OCI-LY3 (cell line): ENCODE results near the gene MICALL1.

Experiments
- H2AFZ ChIP-seq: fragments of 200-600, 300-600 bp; shearing (Covaris generic); 2 replicates; pipeline ENCODE4 v1.6.0; 2014; ENCODE audit warnings: antibody characterized with exemption, low read depth, low read length
- H3K27ac ChIP-seq: fragments of 200-600, 300-600 bp; sonication (generic); 2 replicates; pipeline ENCODE4 v1.5.1; 2014; ENCODE audit warnings: mild to moderate bottlenecking, low read length, moderate library complexity, mixed read lengths
- H3K27me3 ChIP-seq: fragments of 200-600, 300-600 bp; sonication (generic); 2 replicates; pipeline ENCODE4 v1.6.1; 2014; ENCODE audit warnings: low read depth, low read length, mixed read lengths
- H3K36me3 ChIP-seq: fragments of 200-600, 300-600 bp; sonication (generic); replicated peaks from 2 replicates; pipeline ENCODE3; 2014; ENCODE audit warnings: low read depth, low read length, mixed read lengths
- H3K4me1 ChIP-seq: fragments of 300-600, 200-600 bp; sonication (generic); 2 replicates; pipeline ENCODE4 v1.6.1; 2014; ENCODE audit warnings: low read length, mixed read lengths
- H3K4me2 ChIP-seq: fragments of 200-600, 300-600 bp; sonication (generic); 2 replicates; pipeline ENCODE4 v1.6.1; 2014; ENCODE audit warnings: low read length, mixed read lengths
- H3K4me3 ChIP-seq: fragments of 300-600, 200-600 bp; sonication (generic); 2 replicates; pipeline ENCODE4 v1.5.1; 2014; ENCODE audit warnings: antibody characterized with exemption, mild to moderate bottlenecking, low read length, moderate library complexity
- H3K79me2 ChIP-seq: fragments of 300-600, 200-600 bp; shearing (Covaris generic); 2 replicates; pipeline ENCODE4 v1.6.1; 2014; ENCODE audit warnings: mild to moderate bottlenecking, low read length, mixed read lengths
- H3K9ac ChIP-seq: fragments of 300-600, 200-600 bp; shearing (Covaris generic); 2 replicates; pipeline ENCODE4 v1.6.0; 2014; ENCODE audit warnings: mild to moderate bottlenecking, low read length, moderate library complexity
- H3K9me3 ChIP-seq: fragments of 200-600, 300-600 bp; shearing (Covaris generic); 2 replicates; pipeline ENCODE4 v1.6.1; 2014; ENCODE audit warnings: low read length, mixed read lengths; ENCODE audit not compliant: insufficient read depth
- H4K20me1 ChIP-seq: fragments of 200-600, 300-600 bp; sonication (generic); 2 replicates; pipeline ENCODE4 v1.6.1; 2016; ENCODE audit warnings: low read length, mixed read lengths; ENCODE audit not compliant: insufficient read depth
- CTCF ChIP-seq: fragments of 200-600, 300-600 bp; sonication (generic); IDR thresholded peaks from 2 replicates; pipeline ENCODE4 v1.5.1; 2014; ENCODE audit warnings: antibody characterized with exemption, low read length, low read depth
- EZH2phosphoT487 ChIP-seq: fragments of 200-600 bp; shearing (Covaris generic); IDR thresholded peaks from 2 replicates; pipeline ENCODE4 v1.6.1; 2018; ENCODE audit warnings: antibody characterized with exemption, mixed run types, low read depth

Gene MICALL1

GRCh38 chr22:37887584-37888378 lies 18.3 kb upstream of the MICALL1 start:
- Histone ChIP-seq H4K20me1 (peaks cover 2% of the 10 kb centered on the region; the same call in 1 of the 2 replicates), H3K4me1 (no peaks in the 10 kb centered on the region), H3K9ac (no peak overlapping the region), H3K79me2 (peaks cover 21% of the 10 kb centered on the region), H3K4me3 (no peak overlapping the region), H3K27ac (no peak overlapping the region), H3K36me3 (peaks cover 53% of the 10 kb centered on the region), H3K4me2 (no peak overlapping the region), H2AFZ (no peak overlapping the region), H3K27me3 (no peaks in the 10 kb centered on the region), H3K9me3 (no peaks in the 10 kb centered on the region)
- TF ChIP-seq EZH2phosphoT487 = no peak
- TF ChIP-seq CTCF = peak; percentile 25

GRCh38 chr22:37891926-37892325 lies 14.2 kb upstream of the MICALL1 start:
- H3K4me3 ChIP-seq = no peak overlapping the region
- no peaks in the 10 kb centered on the region for H4K20me1 ChIP-seq
- no peaks in the 10 kb centered on the region for H3K4me1 ChIP-seq
- H3K79me2 ChIP-seq = no peaks in the 10 kb centered on the region
- no peak overlapping the region for H3K4me2 ChIP-seq
- H3K9ac ChIP-seq = no peak overlapping the region
- H3K27me3 ChIP-seq = no peaks in the 10 kb centered on the region
- no peaks in the 10 kb centered on the region for H3K9me3 ChIP-seq
- no peak overlapping the region for H3K27ac ChIP-seq
- no peak overlapping the region for H2AFZ ChIP-seq
- TF ChIP-seq EZH2phosphoT487 (no peak), CTCF (no peak)
- peaks cover 32% of the 10 kb centered on the region for H3K36me3 ChIP-seq

- Histone ChIP-seq H3K27me3 (no peaks in the 10 kb centered on the region), H3K4me3 (no peak overlapping the region), H3K27ac (no peak overlapping the region), H3K9me3 (no peaks in the 10 kb centered on the region), H2AFZ (no peak overlapping the region), H4K20me1 (no peaks in the 10 kb centered on the region), H3K4me2 (no peak overlapping the region), H3K4me1 (no peaks in the 10 kb centered on the region), H3K9ac (no peak overlapping the region), H3K79me2 (no peaks in the 10 kb centered on the region), H3K36me3 (peaks cover 27% of the 10 kb centered on the region)
- TF ChIP-seq CTCF (no peak), EZH2phosphoT487 (no peak)
Measured at GRCh38 chr22:37892566-37893335, 13.3 kb upstream of the MICALL1 start.

- Histone ChIP-seq H3K4me1 (no peaks in the 10 kb centered on the region), H3K27ac (no peak overlapping the region), H2AFZ (no peak overlapping the region), H3K79me2 (no peaks in the 10 kb centered on the region), H3K9ac (no peak overlapping the region), H3K9me3 (no peaks in the 10 kb centered on the region), H3K27me3 (no peaks in the 10 kb centered on the region), H3K4me3 (no peak overlapping the region), H4K20me1 (no peaks in the 10 kb centered on the region), H3K4me2 (no peak overlapping the region), H3K36me3 (peaks cover 19% of the 10 kb centered on the region)
- TF ChIP-seq EZH2phosphoT487 (no peak), CTCF (no peak)
Measured at GRCh38 chr22:37893583-37893983, 12.5 kb upstream of the MICALL1 start.
